PC-9 (cell line): Measurements from ENCODE around the gene METTL26. TPM values are rescaled to one million over a fixed set of nuclear protein-coding genes. Genes with fewer than 3 reads are reported as not detected.

Source experiments
- BruUV-seq: library from RNA; stranded (reverse); fragments of 400-500 nt; replicated peaks from 2 replicates; lab custom pipeline; 2021; lab: Mats Ljungman, UMichigan
- CTCF ChIA-PET: fragments of 300-600 bp; sonication (Branson Sonifier 250); formaldehyde crosslinking; loops from one replicate; lab custom pipeline; 2022; ENCODE audit warnings: antibody characterized with exemption; lab: Charles Lee
- POLR2A ChIA-PET: fragments of 300-600 bp; sonication (Branson Sonifier 250); formaldehyde crosslinking; loops from one replicate; lab custom pipeline; 2022; ENCODE audit warnings: antibody characterized with exemption; ENCODE audit not compliant: unreplicated experiment; lab: Charles Lee
- DNase-seq, 2 experiments: peaks; one replicate each; pipeline versions ENCODE4 v3.0.0 to v3.0.0-alpha.2; 2015 to 2022; ENCODE audit warnings: mixed read lengths in 1 of 2
- H2AFZ ChIP-seq: fragments of 200-600 bp; sonication (generic); 2 replicates; pipeline ENCODE4 v1.8.1; 2017; ENCODE audit warnings: antibody characterized with exemption
- H3F3A ChIP-seq: fragments of 200-600 bp; sonication (generic); 2 replicates; pipeline ENCODE4 v1.8.1; 2017; ENCODE audit warnings: antibody characterized with exemption, mild to moderate bottlenecking, low read depth; ENCODE audit not compliant: insufficient read depth
- H3K27ac ChIP-seq: fragments of 200-600 bp; sonication (generic); 2 replicates; pipeline ENCODE4 v1.6.1; 2016; ENCODE audit warnings: mixed run types
- H3K27me3 ChIP-seq: fragments of 200-600 bp; sonication (generic); 2 replicates; pipeline ENCODE4 v1.6.1; 2016; ENCODE audit warnings: low read depth, mixed run types; ENCODE audit not compliant: insufficient read depth
- H3K36me3 ChIP-seq: fragments of 200-600 bp; sonication (generic); 2 replicates; pipeline ENCODE4 v1.6.1; 2016; ENCODE audit warnings: low read depth, mixed run types
- H3K4me1 ChIP-seq: fragments of 200-600 bp; sonication (generic); replicated peaks from 2 replicates; pipeline ENCODE4 v1.6.1; 2016; ENCODE audit warnings: mixed run types; ENCODE audit not compliant: insufficient read depth
- H3K4me2 ChIP-seq: fragments of 200-600 bp; sonication (generic); 2 replicates; pipeline ENCODE4 v1.6.1; 2017; ENCODE audit warnings: mixed run types
- H3K4me3 ChIP-seq: fragments of 200-600 bp; sonication (generic); 2 replicates; pipeline ENCODE4 v1.6.1; 2016; ENCODE audit warnings: mixed run types
- H3K79me2 ChIP-seq: fragments of 200-600 bp; sonication (generic); 2 replicates; pipeline ENCODE4 v1.6.1; 2017; ENCODE audit warnings: low read depth, mixed run types
- H3K9me2 ChIP-seq: fragments of 200-600 bp; sonication (generic); 2 replicates; pipeline ENCODE4 v1.8.1; 2017; ENCODE audit warnings: mild to moderate bottlenecking; ENCODE audit not compliant: insufficient read depth
- H3K9me3 ChIP-seq: fragments of 200-600 bp; sonication (generic); 2 replicates; pipeline ENCODE4 v1.8.1; 2016; ENCODE audit warnings: low read depth; ENCODE audit not compliant: insufficient read depth
- H4K20me1 ChIP-seq: fragments of 200-600 bp; sonication (generic); 2 replicates; pipeline ENCODE4 v1.8.1; 2017; ENCODE audit not compliant: insufficient read depth
- CTCF ChIP-seq: fragments of 200-600 bp; sonication (generic); conservative IDR thresholded peaks from 2 replicates; pipeline ENCODE4 v1.6.1; 2017; ENCODE audit warnings: mixed run types, antibody characterized with exemption, mild to moderate bottlenecking, moderate library complexity
- EZH2 ChIP-seq: fragments of 200-600 bp; sonication (generic); IDR thresholded peaks from 2 replicates; pipeline ENCODE4 v1.8.0; 2017; ENCODE audit warnings: antibody characterized with exemption, low read depth
- intact Hi-C: fragments of 100-400 bp; cut with micrococcal nuclease; formaldehyde crosslinking; loops from one replicate; pipeline ENCODE4 v1.10.0; 2022; ENCODE audit not compliant: unreplicated experiment
- total RNA-seq: library from RNA; stranded (reverse); gene quantifications from 2 replicates; pipeline ENCODE4 v1.2.3, GENCODE V29; 2021

Gene METTL26
- total RNA-seq, 1 experiment from 2014 or later: 144 TPM

- ChIA-PET POLR2A (no interaction called here), CTCF (no interaction called here)
- H3K9me3 ChIP-seq: no peaks in the 10 kb centered on the region
- H3K4me2 ChIP-seq: no peak overlapping the region
- H3K9me2 ChIP-seq: no peaks in the 10 kb centered on the region
- intact Hi-C loops: no loop called here
- TF ChIP-seq EZH2: no peak
- TF ChIP-seq CTCF: no peak
- H3K4me3 ChIP-seq: no peak overlapping the region
- no peaks in the 10 kb centered on the region for H3K36me3 ChIP-seq
- peaks cover 28% of the 10 kb centered on the region for H3K4me1 ChIP-seq
- H3K79me2 ChIP-seq: peaks cover 47% of the 10 kb centered on the region
- no peak overlapping the region for H2AFZ ChIP-seq
- no peaks in the 10 kb centered on the region for H3K27me3 ChIP-seq
- no TSS peak for BruUV-seq
- no peak overlapping the region for H3K27ac ChIP-seq
- peaks cover 44% of the 10 kb centered on the region for H4K20me1 ChIP-seq
- peaks cover 33% of the 10 kb centered on the region for H3F3A ChIP-seq
- DNase-seq: no peak
Observed at GRCh38 chr16:596736-597060, 39.4 kb downstream of the METTL26 start.

GRCh38 chr16:595942-596735 is 40.0 kb downstream of the METTL26 start:
- H3F3A ChIP-seq: peaks cover 37% of the 10 kb centered on the region
- BruUV-seq: no TSS peak
- H3K27me3 ChIP-seq: no peaks in the 10 kb centered on the region
- H2AFZ ChIP-seq: no peak overlapping the region
- no peaks in the 10 kb centered on the region for H3K9me3 ChIP-seq
- peaks cover 50% of the 10 kb centered on the region for H3K79me2 ChIP-seq
- intact Hi-C loops: no loop called here
- DNase-seq: no peak
- ChIA-PET CTCF (no interaction called here), POLR2A (no interaction called here)
- no peak overlapping the region for H3K4me2 ChIP-seq
- no peaks in the 10 kb centered on the region for H3K36me3 ChIP-seq
- H4K20me1 ChIP-seq: peaks cover 45% of the 10 kb centered on the region
- TF ChIP-seq EZH2: no peak
- TF ChIP-seq CTCF: no peak
- H3K9me2 ChIP-seq: no peaks in the 10 kb centered on the region
- H3K4me3 ChIP-seq: no peak overlapping the region
- peaks cover 34% of the 10 kb centered on the region for H3K4me1 ChIP-seq
- H3K27ac ChIP-seq: no peak overlapping the region

GRCh38 chr16:595094-595528 is 41.0 kb downstream of the METTL26 start:
- no peaks in the 10 kb centered on the region for H3K27me3 ChIP-seq
- H3K79me2 ChIP-seq: peaks cover 59% of the 10 kb centered on the region
- no peak for DNase-seq
- TF ChIP-seq EZH2 (no peak), CTCF (no peak)
- intact Hi-C loops: no loop called here
- H3K4me3 ChIP-seq: no peak overlapping the region
- no peak overlapping the region for H3K27ac ChIP-seq
- H3K9me2 ChIP-seq: no peaks in the 10 kb centered on the region
- ChIA-PET CTCF (no interaction called here), POLR2A (no interaction called here)
- no TSS peak for BruUV-seq
- peaks cover 44% of the 10 kb centered on the region for H4K20me1 ChIP-seq
- H3K4me2 ChIP-seq: no peak overlapping the region
- no peaks in the 10 kb centered on the region for H3K9me3 ChIP-seq
- peaks cover 40% of the 10 kb centered on the region for H3K4me1 ChIP-seq
- peaks cover 37% of the 10 kb centered on the region for H3F3A ChIP-seq
- H3K36me3 ChIP-seq: no peaks in the 10 kb centered on the region
- H2AFZ ChIP-seq: no peak overlapping the region
